Measurements from ENCODE around the gene LRRTM4.
"Not testable (repeated sequence)": the region's sequence is repeated elsewhere in the genome, so short reads cannot be mapped to it uniquely, and the experiment has no call there.

LRRTM4 gene

GRCh38 chr2:76713312-76713711, 808.9 kb downstream of the LRRTM4 start:
- no peak for DNase-seq

DNA sequence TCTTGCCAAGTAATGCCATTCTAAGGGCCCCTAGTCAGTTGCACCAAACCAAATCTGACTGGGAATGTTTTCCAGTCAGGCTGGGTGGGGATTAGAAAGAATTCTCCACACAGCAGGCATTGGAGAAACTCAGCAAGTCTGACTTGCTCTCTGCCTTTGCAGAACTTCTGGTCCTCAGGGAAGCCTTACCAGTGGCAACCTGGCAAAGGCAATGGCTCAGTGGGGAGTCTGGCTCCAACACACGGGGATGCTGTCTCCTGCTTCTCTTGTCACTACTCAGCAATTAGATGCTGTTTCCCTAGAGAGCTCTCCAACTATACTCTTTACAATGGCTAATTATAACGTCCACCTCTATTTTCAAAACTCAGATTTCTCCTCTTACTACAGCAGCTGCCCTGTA, 810.7 kb downstream of the LRRTM4 start:
- DNase-seq, result peak; percentile 45 to 71

DNA sequence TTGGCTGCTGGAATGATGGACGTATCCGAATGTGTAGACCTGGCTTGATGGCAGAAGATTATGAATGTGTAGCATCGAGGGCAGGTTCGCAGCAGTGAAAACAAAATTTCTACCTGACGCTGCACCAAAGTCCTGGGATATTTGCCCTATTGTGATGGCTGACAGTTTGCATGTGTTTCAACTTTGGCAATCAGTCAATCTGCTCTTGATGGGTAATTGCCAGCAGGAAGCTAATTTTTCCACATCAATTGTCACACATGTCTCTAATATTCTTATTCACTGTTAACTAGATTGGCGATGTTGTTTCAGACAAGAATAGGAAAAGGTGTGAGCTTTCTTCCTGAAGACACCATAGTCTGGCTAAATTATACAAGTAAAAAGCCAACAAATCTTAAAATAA, 821.3 kb downstream of the LRRTM4 start:
- no peak for DNase-seq

DNA sequence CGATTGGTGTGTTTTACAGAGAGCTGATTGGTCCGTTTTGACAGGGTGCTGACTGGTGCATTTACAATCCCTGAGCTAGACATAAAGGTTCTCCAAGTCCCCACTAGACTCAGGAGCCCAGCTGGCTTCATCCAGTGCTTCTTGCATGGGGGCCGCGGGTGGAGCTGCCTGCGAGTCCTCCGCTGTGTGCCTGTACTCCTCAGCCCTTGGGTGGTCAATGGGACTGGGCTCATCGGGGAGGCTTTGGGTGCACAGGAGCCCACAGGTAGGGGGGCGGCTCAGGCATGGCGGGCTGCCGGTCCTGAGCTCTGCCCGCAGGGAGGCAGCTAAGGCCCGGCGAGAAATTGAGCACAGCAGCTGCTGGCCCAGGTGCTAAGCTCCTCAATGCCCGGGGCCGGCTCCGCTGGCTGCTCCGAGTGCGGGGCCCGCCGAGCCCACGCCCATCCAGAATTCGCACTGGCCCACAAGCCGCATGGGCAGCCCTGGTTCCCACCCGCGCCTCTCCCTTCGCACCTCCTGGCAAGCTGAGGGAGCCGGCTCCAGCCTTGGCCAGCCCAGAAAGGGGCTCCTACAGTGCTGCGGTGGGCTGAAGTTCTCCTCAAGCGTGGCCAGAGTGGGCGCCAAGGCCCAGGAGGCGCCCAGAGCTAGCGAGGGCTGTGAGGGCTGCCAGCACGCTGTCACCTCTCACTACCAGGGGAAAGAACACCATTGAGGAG, 824.0 kb downstream of the LRRTM4 start:
- not testable (repeated sequence) for DNase-seq

All from NCI-H2081 (cell line).